NOMO-1 treated with dmso at 0.1 percent for 144 hours (cell line): ENCODE measurements around the gene ACTRT1.

Source experiments
- DNase-seq: peaks from one replicate; lab custom pipeline; 2025; ENCODE audit not compliant: unreplicated experiment; lab: John Stamatoyannopoulos, UW

Gene ACTRT1

DNA sequence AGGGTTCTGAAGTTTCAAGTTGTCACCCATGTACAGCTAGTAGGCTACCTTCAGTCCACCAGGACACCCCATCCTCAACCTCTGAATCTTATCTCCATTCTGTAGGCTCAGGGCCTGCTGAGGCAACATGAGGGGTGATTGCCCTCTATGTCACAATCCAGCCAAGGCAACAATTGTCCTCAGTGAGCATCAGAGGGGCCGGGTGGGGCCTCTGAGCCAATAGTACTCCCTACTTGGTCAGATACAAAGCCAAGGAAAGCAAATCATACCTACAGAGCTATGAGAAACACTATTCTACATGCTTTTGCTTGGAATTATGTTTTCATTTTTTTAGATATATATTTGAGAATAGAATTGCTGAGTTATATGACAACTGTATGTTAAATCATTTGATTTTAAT lies at the start of gene ACTRT1:
Gene ACTRT1 (minus strand): TSS at position 101 of the 400 bp plus-strand sequence. CDS start 197 bp downstream, outside the sequence.
- no peak for DNase-seq

DNA sequence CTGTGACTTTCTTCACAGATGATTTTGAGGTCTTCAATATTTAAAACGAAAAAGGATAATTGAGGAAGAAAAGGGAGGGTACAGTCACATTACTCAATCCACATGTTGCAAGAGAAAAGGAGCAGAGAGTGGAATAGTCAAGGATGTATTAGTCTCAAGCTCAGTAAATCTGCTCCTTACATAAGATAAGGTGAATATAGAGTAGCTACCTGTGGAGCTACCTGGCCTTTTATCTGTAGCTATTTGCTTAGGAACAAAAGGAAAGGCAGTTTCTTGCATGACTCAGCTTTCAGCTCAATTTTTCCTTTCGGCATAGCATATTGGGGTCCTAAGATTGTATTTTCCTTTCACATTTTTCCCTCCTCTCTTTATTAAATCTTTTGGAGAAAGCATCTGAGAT lies 26.3 kb upstream of the ACTRT1 start:
- no peak for DNase-seq

DNA sequence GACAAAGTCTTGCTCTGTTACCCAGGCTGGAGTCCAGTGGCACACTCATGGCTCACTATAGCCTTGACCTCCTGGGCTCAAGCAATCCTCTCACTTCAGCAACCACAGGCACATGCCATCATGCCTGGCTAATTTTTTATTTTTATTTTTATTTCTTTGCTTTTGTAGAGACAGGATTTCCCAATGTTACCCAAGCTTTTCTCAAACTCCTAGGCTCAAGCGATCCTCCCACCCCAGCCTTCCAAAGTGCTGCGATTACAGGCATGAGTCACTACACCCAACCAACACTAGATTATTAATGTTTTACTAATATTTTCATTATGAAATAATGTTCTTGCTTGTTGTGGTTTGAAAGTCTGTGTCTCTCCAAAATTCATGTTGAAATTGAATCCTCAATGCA lies 5.2 kb upstream of the ACTRT1 start:
- no peak for DNase-seq

DNA sequence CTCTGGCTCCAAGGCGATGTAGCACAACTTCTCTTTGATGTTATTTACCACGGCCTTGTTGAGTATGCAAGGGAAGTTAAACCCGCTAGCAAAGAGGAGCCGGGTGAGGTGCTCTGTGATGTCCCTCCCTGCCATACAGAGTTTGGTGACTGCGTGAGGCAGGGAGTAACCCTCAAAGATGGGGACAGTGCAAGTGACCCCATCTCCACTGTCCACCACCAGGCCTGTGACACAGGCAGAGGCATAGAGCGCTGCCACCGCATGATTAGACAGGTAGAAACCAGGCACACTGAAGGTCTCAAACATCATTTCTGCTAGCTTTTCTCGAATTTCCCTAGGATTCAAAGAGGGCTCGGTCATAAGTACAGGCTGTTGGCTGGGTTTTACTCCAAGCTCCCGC lies 677 bp downstream of the ACTRT1 start:
- no peak for DNase-seq

DNA sequence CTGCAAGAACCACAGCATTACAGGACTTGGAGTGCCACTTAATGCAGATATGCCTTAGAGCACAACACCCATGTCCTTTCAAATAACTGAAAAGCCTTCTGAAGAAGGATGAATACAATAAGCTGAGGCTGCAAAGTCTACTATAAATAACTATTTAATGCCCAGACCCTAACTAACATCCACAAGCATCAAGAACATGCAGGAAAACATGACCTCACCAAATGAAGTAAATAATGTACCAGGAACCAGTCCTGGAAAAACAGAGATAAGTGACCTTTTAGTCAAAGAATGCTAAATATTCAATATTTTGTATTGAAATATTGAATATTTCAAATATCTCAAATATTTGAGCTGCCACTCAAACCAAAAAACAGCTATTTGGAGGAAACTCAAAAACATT lies 16.9 kb downstream of the ACTRT1 start:
- no peak for DNase-seq

DNA sequence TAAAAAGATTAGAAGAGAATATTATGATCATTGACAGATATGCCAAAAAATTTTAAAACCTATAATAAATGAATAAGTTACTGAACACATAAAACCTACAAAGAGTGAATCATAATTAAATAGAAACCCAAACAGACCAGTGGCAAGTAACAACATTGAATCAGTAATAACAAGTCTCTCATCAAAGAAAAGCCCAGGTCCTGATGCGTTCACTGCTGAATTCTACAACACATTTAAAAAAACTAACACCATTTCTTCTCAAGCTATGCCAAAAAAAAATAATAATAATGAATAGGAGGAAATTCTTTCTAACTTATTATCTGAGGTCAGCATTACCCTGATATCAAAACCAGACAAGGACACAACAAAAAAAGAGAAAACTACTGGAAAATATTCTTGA lies 30.6 kb downstream of the ACTRT1 start:
- no peak for DNase-seq

DNA sequence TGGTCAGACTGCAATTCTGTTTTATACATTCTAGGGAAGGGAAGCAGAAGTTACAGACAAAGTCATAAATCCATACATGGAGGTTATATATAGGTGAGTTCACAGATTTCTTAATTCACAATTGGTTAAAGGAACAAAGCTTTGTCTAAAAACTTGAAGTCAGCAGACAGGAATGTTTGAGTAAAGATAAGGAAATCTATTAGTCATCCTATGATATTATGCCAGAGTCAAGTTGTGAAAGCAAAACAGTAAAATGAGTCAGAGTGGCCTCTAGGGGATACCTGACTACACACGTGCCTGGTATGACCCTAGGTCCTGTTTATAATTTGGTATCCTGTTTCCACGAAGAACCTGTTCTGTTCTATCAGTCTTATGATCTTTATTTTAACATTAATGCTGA lies 31.5 kb downstream of the ACTRT1 start:
- DNase-seq, result no peak

DNA sequence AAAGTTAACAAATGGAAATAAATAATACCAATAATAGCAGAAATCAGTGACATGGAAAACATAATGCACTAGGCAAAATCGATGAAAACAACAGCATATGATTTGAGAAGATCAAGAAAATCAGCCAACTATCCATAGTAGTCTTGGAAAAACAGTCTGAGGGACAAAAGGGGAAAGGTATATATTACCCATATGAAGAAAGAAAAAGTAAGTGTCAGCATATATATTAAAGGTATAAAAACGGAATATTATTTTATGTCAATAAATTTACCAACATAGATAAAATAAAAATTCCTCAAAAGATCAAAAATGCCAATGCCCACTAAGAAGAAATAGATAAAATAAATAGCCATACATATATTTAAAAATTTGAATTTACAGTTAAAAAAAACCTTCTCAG lies 33.0 kb downstream of the ACTRT1 start:
- DNase-seq, result no peak

DNA sequence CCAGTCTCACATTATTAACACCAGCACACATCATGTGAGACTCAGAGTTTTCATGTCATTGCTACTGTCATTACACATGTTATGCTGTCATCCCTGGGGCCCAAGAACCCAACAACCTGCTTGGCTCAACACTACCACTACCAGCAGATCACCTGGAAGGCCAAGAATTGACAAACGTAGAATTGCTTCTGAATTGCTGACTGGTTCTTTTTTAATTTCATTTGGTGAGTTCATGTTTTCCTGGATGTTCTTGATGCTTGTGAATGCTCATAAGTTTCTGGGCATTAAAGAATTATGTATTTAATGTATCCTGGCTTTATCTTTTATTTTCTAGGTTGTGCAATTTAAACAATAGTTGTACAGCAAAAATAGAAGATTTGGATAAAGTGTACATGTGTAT lies 40.2 kb downstream of the ACTRT1 start:
- no peak for DNase-seq

DNA sequence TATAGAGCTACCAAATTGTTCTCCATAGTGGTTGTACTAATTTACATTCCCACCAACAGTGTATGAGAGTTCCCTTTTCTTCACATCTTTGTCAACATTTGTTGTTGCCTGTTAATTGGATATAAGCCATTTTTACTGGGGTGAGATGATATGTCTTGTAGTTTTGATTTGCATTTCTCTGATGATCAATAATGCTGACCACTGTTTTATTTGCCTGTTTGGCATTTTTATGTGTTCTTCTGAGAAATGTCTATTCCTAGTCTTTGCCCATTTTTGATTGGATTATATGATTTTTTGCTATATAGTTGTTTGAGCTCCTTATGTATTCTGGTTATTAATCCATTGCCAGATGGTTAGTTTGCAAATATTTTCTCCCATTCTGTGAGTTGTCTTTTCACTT lies 44.3 kb downstream of the ACTRT1 start:
- DNase-seq, result no peak
